H9 (cell line): ENCODE measurements around the gene TRABD2B. TPM values are rescaled to one million over a fixed set of nuclear protein-coding genes. Genes with fewer than 3 reads are reported as not detected.

ENCODE experiments used
- DNase-seq: peaks from one replicate; pipeline ENCODE4 v3.0.0-alpha.2; 2017
- H2AFZ ChIP-seq: one replicate; pipeline ENCODE4 v1.6.1; 2013; ENCODE audit warnings: mild to moderate bottlenecking, low read length, control low read depth, moderate library complexity
- H2AK5ac ChIP-seq: 2 replicates; pipeline ENCODE4 v1.6.1; 2013; ENCODE audit warnings: low read length, control low read depth, mixed read lengths; ENCODE audit not compliant: insufficient read length
- H2BK120ac ChIP-seq: one replicate; pipeline ENCODE4 v1.6.1; 2013; ENCODE audit warnings: low read depth, mild to moderate bottlenecking, low read length, control low read depth, inconsistent platforms; ENCODE audit not compliant: poor library complexity, severe bottlenecking
- H2BK12ac ChIP-seq: 2 replicates; pipeline ENCODE4 v1.6.1; 2013; ENCODE audit warnings: low read length, control low read depth, mixed read lengths, low read depth; ENCODE audit not compliant: insufficient read length
- H2BK15ac ChIP-seq: 2 replicates; pipeline ENCODE4 v1.6.1; 2013; ENCODE audit warnings: low read depth, low read length, control low read depth
- H2BK20ac ChIP-seq: one replicate; pipeline ENCODE4 v1.6.1; 2013; ENCODE audit warnings: low read depth, mild to moderate bottlenecking, low read length, control low read depth, inconsistent platforms; ENCODE audit not compliant: poor library complexity, severe bottlenecking
- H2BK5ac ChIP-seq: 2 replicates; pipeline ENCODE4 v1.6.1; 2013; ENCODE audit warnings: low read length, control low read depth, mixed read lengths; ENCODE audit not compliant: insufficient read length
- H3K14ac ChIP-seq: 2 replicates; pipeline ENCODE4 v1.6.1; 2013; ENCODE audit warnings: low read length, control low read depth; ENCODE audit not compliant: insufficient read depth
- H3K18ac ChIP-seq: 2 replicates; pipeline ENCODE4 v1.6.1; 2013; ENCODE audit warnings: low read depth, mild to moderate bottlenecking, mixed read lengths, low read length, control low read depth; ENCODE audit not compliant: insufficient read length
- H3K23ac ChIP-seq: 2 replicates; pipeline ENCODE4 v1.6.1; 2013; ENCODE audit warnings: low read length, control low read depth, mixed read lengths, low read depth; ENCODE audit not compliant: insufficient read length
- H3K23me2 ChIP-seq: 2 replicates; pipeline ENCODE4 v1.6.1; 2013; ENCODE audit warnings: low read depth, mild to moderate bottlenecking, mixed read lengths, low read length, control low read depth; ENCODE audit not compliant: insufficient read length, poor library complexity, severe bottlenecking
- H3K27ac ChIP-seq: 2 replicates; pipeline ENCODE4 v1.5.1; 2013; ENCODE audit warnings: low read length, control low read depth, mixed read lengths, low read depth; ENCODE audit not compliant: insufficient read length
- H3K27me3 ChIP-seq: 2 replicates; pipeline ENCODE4 v1.6.1; 2013; ENCODE audit warnings: low read length, control low read depth, inconsistent platforms; ENCODE audit not compliant: insufficient read depth
- H3K4ac ChIP-seq: 2 replicates; pipeline ENCODE4 v1.6.1; 2013; ENCODE audit warnings: low read depth, mild to moderate bottlenecking, control low read depth, inconsistent platforms, low read length, moderate library complexity
- H3K4me1 ChIP-seq: 2 replicates; pipeline ENCODE4 v1.6.1; 2013; ENCODE audit warnings: low read length, control low read depth, inconsistent platforms; ENCODE audit not compliant: insufficient read depth
- H3K4me2 ChIP-seq: 2 replicates; pipeline ENCODE4 v1.6.1; 2013; ENCODE audit warnings: low read length, control low read depth, mixed read lengths; ENCODE audit not compliant: insufficient read length, insufficient read depth
- H3K56ac ChIP-seq: 2 replicates; pipeline ENCODE4 v1.6.1; 2013; ENCODE audit warnings: low read depth, mild to moderate bottlenecking, mixed read lengths, low read length, control low read depth; ENCODE audit not compliant: insufficient read length
- H3K79me1 ChIP-seq: 2 replicates; pipeline ENCODE4 v1.6.1; 2013; ENCODE audit warnings: low read depth, mild to moderate bottlenecking, moderate library complexity, low read length, control low read depth, inconsistent platforms; ENCODE audit not compliant: insufficient read depth, poor library complexity, severe bottlenecking
- H3K79me2 ChIP-seq: 2 replicates; pipeline ENCODE4 v1.6.1; 2013; ENCODE audit warnings: low read length, control low read depth, inconsistent platforms; ENCODE audit not compliant: insufficient read depth
- H3K9ac ChIP-seq: 2 replicates; pipeline ENCODE4 v1.6.1; 2013; ENCODE audit warnings: low read length, control low read depth, mixed read lengths; ENCODE audit not compliant: insufficient read length; ENCODE audit errors: extremely low read depth
- H3K9me3 ChIP-seq: one replicate; pipeline ENCODE4 v1.6.1; 2013; ENCODE audit warnings: low read depth, low read length, inconsistent platforms; ENCODE audit not compliant: control insufficient read depth
- H3T11ph ChIP-seq: one replicate; pipeline ENCODE4 v1.6.1; 2013; ENCODE audit warnings: mild to moderate bottlenecking, low read length, control low read depth, inconsistent platforms
- H4K20me1 ChIP-seq: one replicate; pipeline ENCODE4 v1.6.1; 2013; ENCODE audit not compliant: control insufficient read depth, insufficient read length, insufficient read depth
- H4K5ac ChIP-seq: 2 replicates; pipeline ENCODE4 v1.6.1; 2013; ENCODE audit warnings: low read depth, mild to moderate bottlenecking, mixed read lengths, low read length, control low read depth; ENCODE audit not compliant: insufficient read length
- H4K8ac ChIP-seq: replicated peaks from 2 replicates; pipeline ENCODE4 v1.6.1; 2013; ENCODE audit warnings: low read length, control low read depth, mixed read lengths, low read depth; ENCODE audit not compliant: insufficient read length
- H4K91ac ChIP-seq: 2 replicates; pipeline ENCODE4 v1.6.1; 2013; ENCODE audit warnings: low read depth, mild to moderate bottlenecking, moderate library complexity, mixed read lengths, low read length, control low read depth; ENCODE audit not compliant: insufficient read length
- H3K27ac Mint-ChIP-seq, 3 experiments: 2 replicates in 2 of 3; 3 replicates in 1 of 3; pipeline ENCODE4 v1.8.0; 2020 to 2021; ENCODE audit warnings: mixed read lengths in 3 of 3, mild to moderate bottlenecking in 1 of 3, moderate library complexity in 1 of 3
- H3K27me3 Mint-ChIP-seq: 2 replicates; pipeline ENCODE4 v1.8.0; 2021; ENCODE audit warnings: low read depth, mild to moderate bottlenecking, moderate library complexity, mixed read lengths
- H3K36me3 Mint-ChIP-seq, 3 experiments: 2 replicates in 2 of 3; 3 replicates in 1 of 3; pipeline ENCODE4 v1.8.0; 2020 to 2021; ENCODE audit warnings: low read depth in 3 of 3, mixed read lengths in 3 of 3; ENCODE audit not compliant: insufficient read depth in 1 of 3
- H3K4me1 Mint-ChIP-seq, 2 experiments: 2 replicates each; pipeline ENCODE4 v1.8.0; 2020; ENCODE audit warnings: mixed read lengths in 2 of 2
- H3K4me3 Mint-ChIP-seq, 2 experiments: 2 replicates in 1 of 2; 3 replicates in 1 of 2; pipeline ENCODE4 v1.8.0; 2020 to 2021; ENCODE audit warnings: mild to moderate bottlenecking in 2 of 2, mixed read lengths in 2 of 2, moderate library complexity in 1 of 2
- H3K9me3 Mint-ChIP-seq, 2 experiments: 2 replicates in 1 of 2; 3 replicates in 1 of 2; pipeline ENCODE4 v1.8.0; 2020; ENCODE audit warnings: mild to moderate bottlenecking in 2 of 2, mixed read lengths in 2 of 2, moderate library complexity in 1 of 2
- WGBS: extraction: QIAGEN DNeasy Blood & Tissue Kit; methylation state at CpG from one replicate; pipeline ENCODE4 v1.1.7; 2013; ENCODE audit warnings: missing lambda C conversion rate, low lambda C conversion rate, mixed read lengths; ENCODE audit not compliant: insufficient read length; ENCODE audit errors: extremely low coverage; 5-methylcytosine and 5-hydroxymethylcytosine counted together
- total RNA-seq: library from RNA; stranded (reverse); gene quantifications from 2 replicates; pipeline ENCODE4 v1.2.1, GENCODE V29; 2021
- TF ChIP-seq, protein P1 (sequence below): fragments of 200-600 bp; sonication (generic); conservative IDR thresholded peaks from 3 replicates; pipeline ENCODE4 v1.8.0; 2021; ENCODE audit warnings: antibody characterized with exemption, mild to moderate bottlenecking

Gene TRABD2B
- total RNA-seq, 1 experiment from 2014 or later = 2.3 TPM

- TF ChIP-seq, protein P1, sequence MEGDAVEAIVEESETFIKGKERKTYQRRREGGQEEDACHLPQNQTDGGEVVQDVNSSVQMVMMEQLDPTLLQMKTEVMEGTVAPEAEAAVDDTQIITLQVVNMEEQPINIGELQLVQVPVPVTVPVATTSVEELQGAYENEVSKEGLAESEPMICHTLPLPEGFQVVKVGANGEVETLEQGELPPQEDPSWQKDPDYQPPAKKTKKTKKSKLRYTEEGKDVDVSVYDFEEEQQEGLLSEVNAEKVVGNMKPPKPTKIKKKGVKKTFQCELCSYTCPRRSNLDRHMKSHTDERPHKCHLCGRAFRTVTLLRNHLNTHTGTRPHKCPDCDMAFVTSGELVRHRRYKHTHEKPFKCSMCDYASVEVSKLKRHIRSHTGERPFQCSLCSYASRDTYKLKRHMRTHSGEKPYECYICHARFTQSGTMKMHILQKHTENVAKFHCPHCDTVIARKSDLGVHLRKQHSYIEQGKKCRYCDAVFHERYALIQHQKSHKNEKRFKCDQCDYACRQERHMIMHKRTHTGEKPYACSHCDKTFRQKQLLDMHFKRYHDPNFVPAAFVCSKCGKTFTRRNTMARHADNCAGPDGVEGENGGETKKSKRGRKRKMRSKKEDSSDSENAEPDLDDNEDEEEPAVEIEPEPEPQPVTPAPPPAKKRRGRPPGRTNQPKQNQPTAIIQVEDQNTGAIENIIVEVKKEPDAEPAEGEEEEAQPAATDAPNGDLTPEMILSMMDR = no peak
- no peak overlapping the region for H3K9ac ChIP-seq
- Mint-ChIP-seq H3K27me3 (peaks cover 3% of the 10 kb centered on the region), H3K36me3 (no peaks in the 10 kb centered on the region), H3K4me3 (no peak overlapping the region; a peak in 1 of 5 replicates), H3K4me1 (peaks cover 27 to 30% of the 10 kb centered on the region in 2 experiments), H3K27ac (no peak overlapping the region; a peak in 1 of 7 replicates), H3K9me3 (no peaks in the 10 kb centered on the region)
- H2AK5ac ChIP-seq = no peak overlapping the region
- no peak overlapping the region for H2AFZ ChIP-seq
- peak overlapping the region; percentile 6; the same call in 1 of the 2 replicates for H3K14ac ChIP-seq
- H4K8ac ChIP-seq = no peak overlapping the region
- no peak overlapping the region for H3K18ac ChIP-seq
- no peak overlapping the region for H3T11ph ChIP-seq
- H3K23me2 ChIP-seq = no peaks in the 10 kb centered on the region
- no peak overlapping the region for H4K5ac ChIP-seq
- no peak overlapping the region for H2BK20ac ChIP-seq
- H2BK5ac ChIP-seq = no peak overlapping the region
- no peaks in the 10 kb centered on the region for H3K79me1 ChIP-seq
- no peak overlapping the region for H3K4ac ChIP-seq
- H3K9me3 ChIP-seq = no peaks in the 10 kb centered on the region
- no CpG with 5 or more reads among the region's 6 CpGs for WGBS
- H3K4me2 ChIP-seq = no peak overlapping the region
- H4K20me1 ChIP-seq = no peaks in the 10 kb centered on the region
- no peak overlapping the region for H3K27ac ChIP-seq
- no peaks in the 10 kb centered on the region for H3K27me3 ChIP-seq
- no peak overlapping the region for H2BK12ac ChIP-seq
- H2BK120ac ChIP-seq = no peak overlapping the region
- H3K79me2 ChIP-seq = no peaks in the 10 kb centered on the region
- H4K91ac ChIP-seq = no peak overlapping the region
- no peak for DNase-seq
- no peak overlapping the region for H3K23ac ChIP-seq
- no peak overlapping the region for H3K56ac ChIP-seq
- H3K4me1 ChIP-seq = peaks cover 10% of the 10 kb centered on the region
- no peak overlapping the region for H2BK15ac ChIP-seq
Observed at GRCh38 chr1:47843059-47843458, 154.1 kb downstream of the TRABD2B start.
